GM12864 (cell line): ENCODE results near the gene ZNF827.

Source experiments
- DNase-seq: peaks from one replicate; pipeline ENCODE4 v3.0.0-alpha.2; 2011; ENCODE audit warnings: low read depth
- H3K4me3 ChIP-seq: 2 replicates; pipeline ENCODE4 v1.5.1; 2011; ENCODE audit warnings: mild to moderate bottlenecking, low read depth, low read length, control low read depth
- TF ChIP-seq, protein P1 (sequence below): IDR thresholded peaks from 2 replicates; pipeline ENCODE4 v1.5.1; 2011; ENCODE audit warnings: low read depth, mild to moderate bottlenecking, moderate library complexity, low read length, control low read depth, inconsistent platforms; ENCODE audit errors: missing control alignments

Gene ZNF827

DNA sequence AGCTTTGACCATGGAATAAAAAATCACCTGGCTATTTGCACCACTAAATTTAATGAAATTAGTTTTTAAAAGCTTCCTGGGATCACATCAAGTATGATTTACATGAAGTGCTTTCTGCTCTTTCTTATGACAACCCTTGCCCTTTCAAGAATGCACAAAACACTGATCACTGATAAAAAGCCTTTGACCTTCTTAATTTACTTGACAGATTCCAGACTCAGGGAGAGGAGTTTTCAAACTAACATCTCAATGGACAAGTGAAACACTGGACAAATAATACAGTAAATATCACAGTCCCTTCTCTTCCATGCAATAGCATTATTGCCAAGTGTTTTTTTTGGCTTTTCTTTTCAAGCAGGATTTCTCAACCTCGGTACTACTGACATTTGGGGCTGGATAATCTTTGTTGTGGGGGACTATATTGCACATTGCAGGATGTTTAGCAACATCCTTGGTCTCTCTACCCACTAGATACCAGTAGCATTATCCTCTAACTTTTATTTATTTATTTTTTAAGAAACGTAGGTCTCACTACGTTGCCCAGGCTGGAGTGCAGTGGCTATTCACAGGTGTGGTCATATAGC, 86.3 kb downstream of the ZNF827 start:
- no peak for DNase-seq
- H3K4me3 ChIP-seq = no peak overlapping the region
- TF ChIP-seq, protein P1, sequence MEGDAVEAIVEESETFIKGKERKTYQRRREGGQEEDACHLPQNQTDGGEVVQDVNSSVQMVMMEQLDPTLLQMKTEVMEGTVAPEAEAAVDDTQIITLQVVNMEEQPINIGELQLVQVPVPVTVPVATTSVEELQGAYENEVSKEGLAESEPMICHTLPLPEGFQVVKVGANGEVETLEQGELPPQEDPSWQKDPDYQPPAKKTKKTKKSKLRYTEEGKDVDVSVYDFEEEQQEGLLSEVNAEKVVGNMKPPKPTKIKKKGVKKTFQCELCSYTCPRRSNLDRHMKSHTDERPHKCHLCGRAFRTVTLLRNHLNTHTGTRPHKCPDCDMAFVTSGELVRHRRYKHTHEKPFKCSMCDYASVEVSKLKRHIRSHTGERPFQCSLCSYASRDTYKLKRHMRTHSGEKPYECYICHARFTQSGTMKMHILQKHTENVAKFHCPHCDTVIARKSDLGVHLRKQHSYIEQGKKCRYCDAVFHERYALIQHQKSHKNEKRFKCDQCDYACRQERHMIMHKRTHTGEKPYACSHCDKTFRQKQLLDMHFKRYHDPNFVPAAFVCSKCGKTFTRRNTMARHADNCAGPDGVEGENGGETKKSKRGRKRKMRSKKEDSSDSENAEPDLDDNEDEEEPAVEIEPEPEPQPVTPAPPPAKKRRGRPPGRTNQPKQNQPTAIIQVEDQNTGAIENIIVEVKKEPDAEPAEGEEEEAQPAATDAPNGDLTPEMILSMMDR = no peak

DNA sequence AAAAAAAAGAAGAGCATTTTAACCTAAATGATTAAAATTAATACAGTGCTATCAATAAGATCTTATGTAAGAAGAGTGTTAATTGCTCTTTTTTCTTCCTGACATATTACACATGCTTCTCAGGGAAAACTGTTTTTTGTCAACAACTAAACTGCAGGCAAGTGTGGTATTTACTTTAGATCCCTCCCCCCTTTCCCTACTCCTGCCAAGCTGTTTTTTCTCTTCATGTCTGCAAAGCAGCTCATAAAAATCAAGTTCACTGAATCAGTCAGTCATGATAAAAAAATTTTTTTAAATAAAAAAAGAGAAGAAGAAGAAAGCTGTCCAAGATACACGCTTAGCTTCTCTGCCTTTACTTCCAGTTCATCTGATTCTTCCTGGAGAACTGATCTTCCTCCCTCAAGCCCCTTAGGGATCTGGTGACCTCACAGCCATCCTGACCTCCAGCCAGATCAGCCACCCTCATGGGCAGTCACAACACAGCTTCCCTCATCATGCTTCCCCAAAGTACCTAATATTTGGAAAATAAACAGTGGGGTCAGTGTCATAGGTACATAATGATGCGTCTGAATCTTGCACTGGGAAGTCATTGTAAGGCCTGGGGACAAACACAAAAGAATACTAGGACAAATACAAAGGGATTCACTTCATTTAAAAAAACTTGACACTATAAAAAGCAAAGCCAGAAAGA, 87.0 kb downstream of the ZNF827 start:
- no peak overlapping the region for H3K4me3 ChIP-seq
- TF ChIP-seq, protein P1 = no peak
- DNase-seq = no peak

DNA sequence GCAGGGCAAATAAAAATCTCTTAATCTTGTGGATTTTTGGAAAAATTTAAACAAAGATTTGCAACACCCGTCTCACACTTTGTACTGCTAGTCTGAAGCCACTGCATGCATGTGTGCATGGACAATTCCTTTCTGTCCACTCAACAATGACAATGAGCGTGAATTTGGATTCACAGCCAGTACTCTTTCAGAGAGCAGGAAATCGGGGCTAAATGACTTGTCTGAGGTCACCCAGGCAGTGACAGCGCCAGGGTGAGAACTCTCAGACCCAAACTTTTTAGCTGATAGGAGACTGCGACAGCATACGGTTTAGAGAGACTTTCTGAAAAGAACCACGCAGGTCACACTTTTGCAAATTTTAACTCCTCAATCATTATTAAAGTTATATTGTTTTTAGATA, 90.9 kb downstream of the ZNF827 start:
- no peak for DNase-seq
- H3K4me3 ChIP-seq = no peak overlapping the region
- TF ChIP-seq, protein P1 = no peak

DNA sequence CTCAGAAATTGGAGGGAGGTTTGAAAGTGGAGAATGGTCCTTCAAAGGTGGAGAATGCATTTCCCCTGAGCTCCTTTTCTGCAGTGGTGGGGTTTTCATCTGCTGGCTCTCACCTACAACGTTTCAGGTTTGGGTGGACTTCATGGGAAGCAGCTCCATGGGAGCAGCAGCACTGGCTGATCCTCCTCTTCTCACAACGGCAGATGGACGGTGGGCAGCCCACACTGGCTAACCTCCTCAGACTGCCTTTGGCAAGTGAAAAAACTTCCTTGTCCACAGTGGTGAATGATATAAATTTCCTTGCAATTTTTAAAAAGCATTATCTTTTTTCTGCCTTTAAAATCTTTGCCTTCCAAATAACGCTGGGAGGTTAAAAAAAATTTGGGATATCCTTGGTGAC, 93.5 kb downstream of the ZNF827 start:
- TF ChIP-seq, protein P1 = no peak
- no peak overlapping the region for H3K4me3 ChIP-seq
- DNase-seq = no peak

DNA sequence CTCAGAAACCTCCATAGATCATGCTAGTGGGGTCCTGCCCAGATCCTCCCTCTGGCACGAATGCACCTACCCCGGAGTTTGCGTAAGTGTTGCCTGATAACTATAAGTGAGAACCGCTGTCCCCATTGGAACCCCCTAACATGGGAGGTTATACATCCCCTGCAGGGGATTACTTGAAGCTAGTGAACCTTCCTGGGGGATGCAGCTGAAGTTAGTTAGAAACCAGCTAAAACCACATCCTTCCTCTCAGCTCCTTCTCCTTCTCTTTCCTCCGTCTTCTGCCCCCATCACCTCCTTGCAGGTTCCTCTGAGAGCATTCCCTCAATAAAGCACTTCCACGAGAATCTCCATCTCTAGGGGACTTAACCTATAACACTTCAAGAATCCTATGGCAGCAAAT, 95.0 kb downstream of the ZNF827 start:
- no peak for DNase-seq
- TF ChIP-seq, protein P1 = no peak
- H3K4me3 ChIP-seq = no peak overlapping the region

DNA sequence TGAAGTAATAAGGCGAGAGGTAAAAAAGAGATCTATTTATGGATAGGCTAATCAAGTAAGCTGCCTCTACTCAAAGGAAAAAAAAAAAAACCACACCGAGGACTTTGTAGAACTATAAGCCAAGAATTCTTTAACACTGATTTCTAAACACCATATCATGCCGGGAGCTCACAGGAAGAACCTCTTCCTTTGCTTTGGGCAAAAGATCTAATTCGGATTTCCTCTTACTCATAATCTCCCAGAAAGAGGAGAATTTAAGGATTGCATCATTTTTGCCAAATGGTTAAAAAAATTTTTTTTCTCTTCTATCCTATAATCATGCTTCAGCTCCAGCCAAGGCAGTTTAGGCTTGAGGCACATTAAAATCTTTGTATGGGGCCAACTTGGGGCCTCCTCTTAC, 95.5 kb downstream of the ZNF827 start:
- TF ChIP-seq, protein P1 = no peak
- H3K4me3 ChIP-seq = no peak overlapping the region
- no peak for DNase-seq
